Smooth muscle cell (in vitro differentiated cells): Measurements from ENCODE around the gene TTC39C. TPM values are rescaled to one million over a fixed set of nuclear protein-coding genes. Genes with fewer than 3 reads are reported as not detected.

Experiments used
- DNase-seq: peaks from one replicate; lab custom pipeline; 2025; ENCODE audit not compliant: unreplicated experiment; lab: John Stamatoyannopoulos, UW
- H2AFZ ChIP-seq: fragments of 200-600 bp; sonication (generic); 2 replicates; pipeline ENCODE4 v1.6.0; 2016; ENCODE audit warnings: antibody characterized with exemption, low read depth, mild to moderate bottlenecking
- H3F3A ChIP-seq: fragments of 200-600 bp; sonication (generic); 2 replicates; pipeline ENCODE4 v1.6.0; 2017; ENCODE audit warnings: antibody characterized with exemption, low read depth
- H3K27ac ChIP-seq: fragments of 200-600 bp; sonication (generic); 2 replicates; pipeline ENCODE4 v1.5.1; 2016; ENCODE audit warnings: low read depth, mild to moderate bottlenecking
- H3K27me3 ChIP-seq: fragments of 200-600 bp; sonication (generic); 2 replicates; pipeline ENCODE4 v1.6.1; 2016; ENCODE audit warnings: low read depth, mild to moderate bottlenecking
- H3K36me3 ChIP-seq: fragments of 200-600 bp; sonication (generic); 2 replicates; pipeline ENCODE4 v1.5.1; 2016; ENCODE audit warnings: low read depth
- H3K4me1 ChIP-seq: fragments of 200-600 bp; sonication (generic); 2 replicates; pipeline ENCODE4 v1.5.1; 2016; ENCODE audit warnings: low read depth
- H3K4me2 ChIP-seq: fragments of 200-600 bp; sonication (generic); 2 replicates; pipeline ENCODE4 v1.6.0; 2016; ENCODE audit warnings: mild to moderate bottlenecking
- H3K4me3 ChIP-seq: fragments of 200-600 bp; sonication (generic); 2 replicates; pipeline ENCODE4 v1.5.1; 2016; ENCODE audit warnings: mild to moderate bottlenecking
- H3K79me2 ChIP-seq: fragments of 200-600 bp; sonication (generic); 2 replicates; pipeline ENCODE4 v1.6.0; 2016; ENCODE audit warnings: low read depth, mild to moderate bottlenecking
- H3K9ac ChIP-seq: fragments of 200-600 bp; sonication (generic); 2 replicates; pipeline ENCODE4 v1.6.0; 2016; ENCODE audit warnings: low read depth
- H3K9me3 ChIP-seq: fragments of 200-600 bp; sonication (generic); replicated peaks from 2 replicates; pipeline ENCODE4 v1.5.1; 2016; ENCODE audit warnings: low read depth
- H4K20me1 ChIP-seq: fragments of 200-600 bp; sonication (generic); 2 replicates; pipeline ENCODE4 v1.6.0; 2016; ENCODE audit warnings: low read depth
- CTCF ChIP-seq: fragments of 200-600 bp; sonication (generic); IDR thresholded peaks from 2 replicates; pipeline ENCODE4 v1.5.1; 2017; ENCODE audit warnings: borderline replicate concordance, mild to moderate bottlenecking, antibody characterized with exemption; ENCODE audit not compliant: insufficient read depth, poor library complexity, severe bottlenecking
- WGBS: methylation state at CpG from one replicate; pipeline ENCODE4 v1.1.7; 2016; ENCODE audit warnings: low lambda C conversion rate; 5-methylcytosine and 5-hydroxymethylcytosine counted together
- polyA plus RNA-seq: library from polyadenylated mRNA; unstranded; fragments of >200 nt; fragmentation: Nextera tagmentation; extraction: Ambion mirVana; gene quantifications from 2 replicates; pipeline ENCODE4 v1.2.1, GENCODE V29; 2016
- total RNA-seq: library from RNA; depleted of rRNA; stranded (reverse); fragments of >200 nt; gene quantifications from 2 replicates; pipeline ENCODE4 v1.2.3, GENCODE V29; 2014

The TTC39C gene
- total and polyA plus RNA-seq, 2 experiments from 2014 or later: 3.1 to 10.4 TPM

- no peaks in the 10 kb centered on the region for H4K20me1 ChIP-seq
- H3K4me3 ChIP-seq: no peak overlapping the region
- H3K4me2 ChIP-seq: no peak overlapping the region
- H3K4me1 ChIP-seq: no peaks in the 10 kb centered on the region
- H2AFZ ChIP-seq: no peak overlapping the region
- H3K9me3 ChIP-seq: no peaks in the 10 kb centered on the region
- no peaks in the 10 kb centered on the region for H3K79me2 ChIP-seq
- WGBS: 88% methylated on average over 3 of the region's 3 CpGs
- no peak overlapping the region for H3K9ac ChIP-seq
- no peaks in the 10 kb centered on the region for H3K27me3 ChIP-seq
- DNase-seq: no peak
- no peaks in the 10 kb centered on the region for H3K36me3 ChIP-seq
- H3F3A ChIP-seq: no peaks in the 10 kb centered on the region
- no peak for TF ChIP-seq CTCF
- H3K27ac ChIP-seq: no peak overlapping the region
Observed at GRCh38 chr18:24126155-24126961, 111.8 kb downstream of the TTC39C start.

- H3K4me3 ChIP-seq: no peak overlapping the region
- H2AFZ ChIP-seq: no peak overlapping the region
- H3K27me3 ChIP-seq: no peaks in the 10 kb centered on the region
- no peak overlapping the region for H3K4me2 ChIP-seq
- no peak for DNase-seq
- no peak overlapping the region for H3K9ac ChIP-seq
- H3K27ac ChIP-seq: no peak overlapping the region
- H3F3A ChIP-seq: no peaks in the 10 kb centered on the region
- WGBS: 87% methylated on average over 3 of the region's 3 CpGs
- no peaks in the 10 kb centered on the region for H3K79me2 ChIP-seq
- H3K9me3 ChIP-seq: no peaks in the 10 kb centered on the region
- no peaks in the 10 kb centered on the region for H3K4me1 ChIP-seq
- peaks cover 4% of the 10 kb centered on the region for H3K36me3 ChIP-seq
- no peak for TF ChIP-seq CTCF
- H4K20me1 ChIP-seq: no peaks in the 10 kb centered on the region
Observed at GRCh38 chr18:24127735-24128134, 113.2 kb downstream of the TTC39C start.

- TF ChIP-seq CTCF: no peak
- peaks cover 5% of the 10 kb centered on the region for H3K36me3 ChIP-seq
- H3K79me2 ChIP-seq: no peaks in the 10 kb centered on the region
- no peaks in the 10 kb centered on the region for H4K20me1 ChIP-seq
- no peak overlapping the region for H3K4me2 ChIP-seq
- H3F3A ChIP-seq: no peaks in the 10 kb centered on the region
- no peak overlapping the region for H3K4me3 ChIP-seq
- no peaks in the 10 kb centered on the region for H3K4me1 ChIP-seq
- no peak overlapping the region for H2AFZ ChIP-seq
- no peak overlapping the region for H3K9ac ChIP-seq
- no peaks in the 10 kb centered on the region for H3K9me3 ChIP-seq
- H3K27ac ChIP-seq: no peak overlapping the region
- DNase-seq: no peak
- WGBS: 93% methylated on average over 4 of the region's 4 CpGs
- H3K27me3 ChIP-seq: no peaks in the 10 kb centered on the region
Observed at GRCh38 chr18:24128700-24129099, 114.1 kb downstream of the TTC39C start.

- no peak overlapping the region for H3K4me2 ChIP-seq
- no peaks in the 10 kb centered on the region for H3K27me3 ChIP-seq
- 86% methylated on average over 2 of the region's 2 CpGs for WGBS
- H3K9ac ChIP-seq: no peak overlapping the region
- no peaks in the 10 kb centered on the region for H3F3A ChIP-seq
- H2AFZ ChIP-seq: no peak overlapping the region
- H3K4me3 ChIP-seq: no peak overlapping the region
- no peak overlapping the region for H3K27ac ChIP-seq
- no peaks in the 10 kb centered on the region for H4K20me1 ChIP-seq
- no peak for DNase-seq
- H3K9me3 ChIP-seq: no peaks in the 10 kb centered on the region
- H3K4me1 ChIP-seq: no peaks in the 10 kb centered on the region
- H3K36me3 ChIP-seq: peaks cover 5% of the 10 kb centered on the region
- H3K79me2 ChIP-seq: no peaks in the 10 kb centered on the region
- no peak for TF ChIP-seq CTCF
Observed at GRCh38 chr18:24130494-24130893, 115.9 kb downstream of the TTC39C start.
